K562 treated with DMSO at 1 percent for 24 hours (cell line): ENCODE measurements around the gene SPOUT1. TPM values are rescaled to one million over a fixed set of nuclear protein-coding genes. Genes with fewer than 3 reads are reported as not detected.

Experiments used
- total RNA-seq: library from RNA; unstranded; fragments of 300-600 nt; gene quantifications from 2 replicates; pipeline ENCODE4 v1.2.3, GENCODE V29; 2022; ENCODE audit warnings: low read depth; ENCODE audit not compliant: insufficient read depth

SPOUT1 gene
- total RNA-seq = 28.2 and 29.7 TPM in 2 replicates

GRCh38 chr9:128829477-128830251 lies at the start of gene SPOUT1:
TSS of gene SPOUT1 (minus strand) at chr9:128829794. CDS start at chr9:128829780, 14 bp downstream.

GRCh38 chr9:128818099-128818838 lies 11.3 kb downstream of the SPOUT1 start, which contains the start of gene ENDOG:
TSS of gene ENDOG (plus strand) at chr9:128818500. CDS start at chr9:128818685, 185 bp downstream.

GRCh38 chr9:128786681-128787601 lies 42.7 kb downstream of the SPOUT1 start, which contains the start of gene TBC1D13:
TSS of gene TBC1D13 (plus strand) at chr9:128787253. CDS start at chr9:128787354, 101 bp downstream.

GRCh38 chr9:128771745-128772519 lies 57.7 kb downstream of the SPOUT1 start, which contains the start of gene ZER1:
TSS of gene ZER1 (minus strand) at chr9:128771927. CDS start at chr9:128755565, 16,362 bp downstream.

Other genes starting within 250 kb of the SPOUT1 start
- 218 and 251 TPM in 2 replicates for gene DYNC2I2, start 172.9 kb downstream of the SPOUT1 start, total RNA-seq
- gene SET, start 140.6 kb downstream of the SPOUT1 start, total RNA-seq = 256 and 274 TPM in 2 replicates
- 41.9 and 43.0 TPM in 2 replicates for gene PKN3, start 127.3 kb downstream of the SPOUT1 start, total RNA-seq
- gene ZDHHC12, start 105.7 kb downstream of the SPOUT1 start, total RNA-seq = 95.0 and 101 TPM in 2 replicates
- gene ZER1, start 57.9 kb downstream of the SPOUT1 start, total RNA-seq = 45.1 and 47.5 TPM in 2 replicates
- 48.1 and 49.2 TPM in 2 replicates for gene TBC1D13, start 42.5 kb downstream of the SPOUT1 start, total RNA-seq
- 217 and 239 TPM in 2 replicates for gene ENDOG, start 11.3 kb downstream of the SPOUT1 start, total RNA-seq
- gene KYAT1, start 52.2 kb upstream of the SPOUT1 start, total RNA-seq = 18.6 and 23.8 TPM in 2 replicates
- gene LRRC8A, start 52.3 kb upstream of the SPOUT1 start, total RNA-seq = 41.7 and 44.5 TPM in 2 replicates
- gene PHYHD1, start 91.2 kb upstream of the SPOUT1 start, total RNA-seq = 0.73 and 0.95 TPM in 2 replicates
- gene DOLK, start 117.8 kb upstream of the SPOUT1 start, total RNA-seq = 21.9 and 23.8 TPM in 2 replicates
- gene NUP188, start 117.9 kb upstream of the SPOUT1 start, total RNA-seq = 63.9 and 64.0 TPM in 2 replicates
- 78.8 and 86.0 TPM in 2 replicates for gene SH3GLB2, start 198.5 kb upstream of the SPOUT1 start, total RNA-seq
- gene MIGA2, start 206.8 kb upstream of the SPOUT1 start, total RNA-seq = 26.6 and 38.2 TPM in 2 replicates